K562 (cell line): Measurements from ENCODE around the gene H2BK1.

ENCODE experiments used
- CEBPB ChIP-seq: fragments of 450-650 bp; IDR thresholded peaks from 2 replicates; pipeline ENCODE4 v1.6.1; 2016; ENCODE audit warnings: missing genetic modification characterization, missing compliant biosample characterization
- MAFK ChIP-seq: IDR thresholded peaks from 2 replicates; pipeline ENCODE4 v1.6.1; 2011; ENCODE audit warnings: low read length, improper control_type of control experiment
- ZNF121 ChIP-seq: sonication (generic); formaldehyde crosslinking; conservative IDR thresholded peaks from 2 replicates; pipeline ENCODE4 v1.8.0; 2022; ENCODE audit warnings: missing genetic modification reagents
- TF ChIP-seq, protein P1 (sequence below), 2 experiments: fragments of 450-650 bp; formaldehyde crosslinking in 1 of 2; IDR thresholded peaks; 2 replicates each; pipeline versions ENCODE4 v1.4.0 to v1.6.1; 2014 to 2020; ENCODE audit warnings: mild to moderate bottlenecking in 2 of 2, borderline replicate concordance in 1 of 2, low read depth in 1 of 2
- TF ChIP-seq, protein P2 (sequence below): sonication (generic); formaldehyde crosslinking; IDR thresholded peaks from 2 replicates; pipeline ENCODE4 v1.5.0; 2020; ENCODE audit warnings: missing genetic modification reagents
- TF ChIP-seq, protein P3 (sequence below), 3 experiments: IDR thresholded peaks in 2 of 3; conservative IDR thresholded peaks in 1 of 3; 2 replicates each; pipeline ENCODE4 v1.5.1; 2011 to 2012; ENCODE audit warnings: low read length in 3 of 3, mild to moderate bottlenecking in 3 of 3, control low read depth in 2 of 3, improper control_type of control experiment in 1 of 3, inconsistent platforms in 1 of 3, low read depth in 1 of 3, mixed read lengths in 1 of 3, moderate library complexity in 1 of 3; ENCODE audit not compliant: insufficient read depth in 2 of 3

DNA sequence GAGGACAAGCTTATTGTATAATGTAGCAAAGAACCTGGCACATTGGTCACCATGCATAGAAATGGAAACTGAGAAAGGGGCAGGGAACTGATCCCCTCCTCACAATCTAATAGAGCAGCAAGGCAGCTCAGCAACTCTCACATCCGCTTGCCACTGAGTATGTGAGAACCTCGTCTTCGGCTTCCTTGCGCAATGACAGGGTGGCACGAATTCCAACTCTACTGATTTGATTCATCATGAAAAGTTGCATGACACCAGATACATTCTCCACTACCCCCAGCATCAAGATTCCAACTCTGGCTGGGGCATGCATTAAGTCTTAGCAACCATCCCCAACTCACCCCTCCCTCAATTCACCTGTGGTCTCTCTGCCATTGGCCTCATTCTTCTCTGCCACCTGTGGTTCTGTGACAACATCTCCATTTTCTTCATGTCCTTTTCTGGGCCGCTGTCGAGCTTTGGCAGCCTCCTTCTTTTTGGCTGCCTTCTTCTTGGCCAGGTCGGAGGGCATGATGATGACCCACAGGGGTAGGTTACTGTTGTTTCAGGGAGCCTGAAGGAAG, 15.7 kb upstream of the H2BK1 start:
- TF ChIP-seq, protein P1, sequence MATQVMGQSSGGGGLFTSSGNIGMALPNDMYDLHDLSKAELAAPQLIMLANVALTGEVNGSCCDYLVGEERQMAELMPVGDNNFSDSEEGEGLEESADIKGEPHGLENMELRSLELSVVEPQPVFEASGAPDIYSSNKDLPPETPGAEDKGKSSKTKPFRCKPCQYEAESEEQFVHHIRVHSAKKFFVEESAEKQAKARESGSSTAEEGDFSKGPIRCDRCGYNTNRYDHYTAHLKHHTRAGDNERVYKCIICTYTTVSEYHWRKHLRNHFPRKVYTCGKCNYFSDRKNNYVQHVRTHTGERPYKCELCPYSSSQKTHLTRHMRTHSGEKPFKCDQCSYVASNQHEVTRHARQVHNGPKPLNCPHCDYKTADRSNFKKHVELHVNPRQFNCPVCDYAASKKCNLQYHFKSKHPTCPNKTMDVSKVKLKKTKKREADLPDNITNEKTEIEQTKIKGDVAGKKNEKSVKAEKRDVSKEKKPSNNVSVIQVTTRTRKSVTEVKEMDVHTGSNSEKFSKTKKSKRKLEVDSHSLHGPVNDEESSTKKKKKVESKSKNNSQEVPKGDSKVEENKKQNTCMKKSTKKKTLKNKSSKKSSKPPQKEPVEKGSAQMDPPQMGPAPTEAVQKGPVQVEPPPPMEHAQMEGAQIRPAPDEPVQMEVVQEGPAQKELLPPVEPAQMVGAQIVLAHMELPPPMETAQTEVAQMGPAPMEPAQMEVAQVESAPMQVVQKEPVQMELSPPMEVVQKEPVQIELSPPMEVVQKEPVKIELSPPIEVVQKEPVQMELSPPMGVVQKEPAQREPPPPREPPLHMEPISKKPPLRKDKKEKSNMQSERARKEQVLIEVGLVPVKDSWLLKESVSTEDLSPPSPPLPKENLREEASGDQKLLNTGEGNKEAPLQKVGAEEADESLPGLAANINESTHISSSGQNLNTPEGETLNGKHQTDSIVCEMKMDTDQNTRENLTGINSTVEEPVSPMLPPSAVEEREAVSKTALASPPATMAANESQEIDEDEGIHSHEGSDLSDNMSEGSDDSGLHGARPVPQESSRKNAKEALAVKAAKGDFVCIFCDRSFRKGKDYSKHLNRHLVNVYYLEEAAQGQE (IDR thresholded peaks at IDR 0.05; ENCODE audit: borderline replicate concordance), result no peak
- TF ChIP-seq, protein P1 (CRISPR knock-in tag; IDR thresholded peaks at IDR 0.05; ENCODE audit: low read depth), result no peak
- TF ChIP-seq ZNF121 (CRISPR knock-in tag) (no peak), MAFK (no peak), CEBPB (tag) (peak; percentile 88)
- TF ChIP-seq, protein P2, sequence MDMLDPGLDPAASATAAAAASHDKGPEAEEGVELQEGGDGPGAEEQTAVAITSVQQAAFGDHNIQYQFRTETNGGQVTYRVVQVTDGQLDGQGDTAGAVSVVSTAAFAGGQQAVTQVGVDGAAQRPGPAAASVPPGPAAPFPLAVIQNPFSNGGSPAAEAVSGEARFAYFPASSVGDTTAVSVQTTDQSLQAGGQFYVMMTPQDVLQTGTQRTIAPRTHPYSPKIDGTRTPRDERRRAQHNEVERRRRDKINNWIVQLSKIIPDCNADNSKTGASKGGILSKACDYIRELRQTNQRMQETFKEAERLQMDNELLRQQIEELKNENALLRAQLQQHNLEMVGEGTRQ, result no peak
- TF ChIP-seq, protein P3, sequence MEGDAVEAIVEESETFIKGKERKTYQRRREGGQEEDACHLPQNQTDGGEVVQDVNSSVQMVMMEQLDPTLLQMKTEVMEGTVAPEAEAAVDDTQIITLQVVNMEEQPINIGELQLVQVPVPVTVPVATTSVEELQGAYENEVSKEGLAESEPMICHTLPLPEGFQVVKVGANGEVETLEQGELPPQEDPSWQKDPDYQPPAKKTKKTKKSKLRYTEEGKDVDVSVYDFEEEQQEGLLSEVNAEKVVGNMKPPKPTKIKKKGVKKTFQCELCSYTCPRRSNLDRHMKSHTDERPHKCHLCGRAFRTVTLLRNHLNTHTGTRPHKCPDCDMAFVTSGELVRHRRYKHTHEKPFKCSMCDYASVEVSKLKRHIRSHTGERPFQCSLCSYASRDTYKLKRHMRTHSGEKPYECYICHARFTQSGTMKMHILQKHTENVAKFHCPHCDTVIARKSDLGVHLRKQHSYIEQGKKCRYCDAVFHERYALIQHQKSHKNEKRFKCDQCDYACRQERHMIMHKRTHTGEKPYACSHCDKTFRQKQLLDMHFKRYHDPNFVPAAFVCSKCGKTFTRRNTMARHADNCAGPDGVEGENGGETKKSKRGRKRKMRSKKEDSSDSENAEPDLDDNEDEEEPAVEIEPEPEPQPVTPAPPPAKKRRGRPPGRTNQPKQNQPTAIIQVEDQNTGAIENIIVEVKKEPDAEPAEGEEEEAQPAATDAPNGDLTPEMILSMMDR (IDR thresholded peaks at IDR 0.05 in 2 of 3, conservative IDR thresholded peaks at IDR 0.05 in 1 of 3; ENCODE audit: insufficient read depth in 2 of 3, low read depth in 1 of 3, low read length in 3 of 3), result no peak
